HepG2 (cell line): ENCODE data around the gene KAZALD1. TPM values are rescaled to one million over a fixed set of nuclear protein-coding genes. Genes with fewer than 3 reads are reported as not detected.
A peak's percentile ranks its signal among the peaks of the same experiment; 100 is the strongest.

Source experiments
- ATAD3A ChIP-seq: sonication (generic); formaldehyde crosslinking; IDR thresholded peaks from 2 replicates; pipeline ENCODE4 v1.4.0; 2020; ENCODE audit warnings: missing genetic modification reagents
- CEBPB ChIP-seq: IDR thresholded peaks from 2 replicates; pipeline ENCODE4 v1.6.1; 2011; ENCODE audit warnings: low read depth, low read length, improper control_type of control experiment, borderline replicate concordance
- KAT8 ChIP-seq: IDR thresholded peaks from 2 replicates; pipeline ENCODE4 v1.6.1; 2016; ENCODE audit warnings: missing genetic modification reagents, missing compliant biosample characterization
- MAF1 ChIP-seq: sonication (generic); formaldehyde crosslinking; IDR thresholded peaks from 2 replicates; pipeline ENCODE4 v1.5.0; 2020; ENCODE audit warnings: missing genetic modification reagents, borderline replicate concordance
- NAIF1 ChIP-seq: sonication (generic); formaldehyde crosslinking; IDR thresholded peaks from 2 replicates; pipeline ENCODE4 v1.5.0; 2020; ENCODE audit warnings: mild to moderate bottlenecking, missing genetic modification reagents, borderline replicate concordance
- NFYC ChIP-seq: IDR thresholded peaks from 2 replicates; pipeline ENCODE4 v1.6.1; 2016; ENCODE audit warnings: missing genetic modification reagents, missing compliant biosample characterization
- NR2F1 ChIP-seq, 2 experiments: fragments of 450-650 bp in 1 of 2; formaldehyde crosslinking in 1 of 2; IDR thresholded peaks; 2 replicates each; pipeline versions ENCODE4 v1.5.0 to v1.6.1; 2016 to 2020; ENCODE audit warnings: mild to moderate bottlenecking in 1 of 2, missing compliant biosample characterization in 1 of 2, missing genetic modification reagents in 1 of 2, moderate library complexity in 1 of 2
- PLRG1 ChIP-seq: fragments of 450-650 bp; conservative IDR thresholded peaks from 2 replicates; pipeline ENCODE4 v1.6.1; 2016
- RBFOX2 ChIP-seq: fragments of 200-400 bp; formaldehyde crosslinking; IDR thresholded peaks from 2 replicates; pipeline ENCODE4 v1.6.1; 2017; ENCODE audit warnings: low read depth, mild to moderate bottlenecking, low read length
- SP5 ChIP-seq: IDR thresholded peaks from 2 replicates; pipeline ENCODE4 v1.6.1; 2016; ENCODE audit warnings: low read depth, borderline replicate concordance
- SRF ChIP-seq: IDR thresholded peaks from 2 replicates; pipeline ENCODE4 v1.6.1; 2011; ENCODE audit warnings: mild to moderate bottlenecking, low read depth, low read length, moderate library complexity
- ZBTB1 ChIP-seq: sonication (generic); formaldehyde crosslinking; IDR thresholded peaks from 2 replicates; pipeline ENCODE4 v1.4.0; 2020; ENCODE audit warnings: missing genetic modification reagents, borderline replicate concordance
- ZBTB14 ChIP-seq: sonication (generic); formaldehyde crosslinking; IDR thresholded peaks from 2 replicates; pipeline ENCODE4 v1.4.0; 2020; ENCODE audit warnings: missing genetic modification reagents
- ZBTB39 ChIP-seq: sonication (generic); formaldehyde crosslinking; IDR thresholded peaks from 2 replicates; pipeline ENCODE4 v1.5.0; 2020; ENCODE audit warnings: missing genetic modification reagents
- ZNF20 ChIP-seq: sonication (generic); formaldehyde crosslinking; IDR thresholded peaks from 2 replicates; pipeline ENCODE4 v1.4.0; 2020; ENCODE audit warnings: mild to moderate bottlenecking, moderate library complexity, missing genetic modification reagents
- ZNF225 ChIP-seq: sonication (generic); formaldehyde crosslinking; IDR thresholded peaks from 2 replicates; pipeline ENCODE4 v1.4.0; 2020; ENCODE audit warnings: mild to moderate bottlenecking, missing genetic modification reagents
- ZNF337 ChIP-seq: sonication (generic); formaldehyde crosslinking; IDR thresholded peaks from 2 replicates; pipeline ENCODE4 v1.5.1; 2020; ENCODE audit warnings: missing genetic modification reagents, low read depth, mild to moderate bottlenecking, borderline replicate concordance
- ZNF350 ChIP-seq: sonication (generic); formaldehyde crosslinking; IDR thresholded peaks from 2 replicates; pipeline ENCODE4 v1.4.0; 2020; ENCODE audit warnings: mild to moderate bottlenecking, low read depth, missing genetic modification reagents, borderline replicate concordance
- ZNF430 ChIP-seq: sonication (generic); formaldehyde crosslinking; IDR thresholded peaks from 2 replicates; pipeline ENCODE4 v1.9.0; 2021; ENCODE audit warnings: mild to moderate bottlenecking, missing genetic modification reagents
- ZNF569 ChIP-seq: sonication (generic); formaldehyde crosslinking; IDR thresholded peaks from 2 replicates; pipeline ENCODE4 v1.5.0; 2020; ENCODE audit warnings: mild to moderate bottlenecking, missing genetic modification reagents, moderate library complexity, borderline replicate concordance
- ZNF7 ChIP-seq: IDR thresholded peaks from 2 replicates; pipeline ENCODE4 v1.6.1; 2016; ENCODE audit warnings: missing biosample characterization, missing genetic modification reagents
- ZNF703 ChIP-seq: sonication (generic); formaldehyde crosslinking; IDR thresholded peaks from 2 replicates; pipeline ENCODE4 v1.5.1; 2020; ENCODE audit warnings: missing genetic modification reagents, mild to moderate bottlenecking, moderate library complexity, borderline replicate concordance
- polyA plus RNA-seq, 8 experiments: library from polyadenylated mRNA; depleted of rRNA in 3 of 8; stranded (reverse) in 7 of 8; unstranded in 1 of 8; fragments of >200 nt; fragmentation: Illumina TruSeq in 4 of 8; extraction: Trizol in 4 of 8; gene quantifications; 2 replicates each; pipeline versions ENCODE4 v1.2.1 to v1.2.3, GENCODE V29; 2011 to 2016; ENCODE audit warnings: low read depth in 4 of 8, missing spikeins in 1 of 8, mixed read lengths in 1 of 8; ENCODE audit not compliant: insufficient read depth in 1 of 8
- total RNA-seq, 5 experiments: library from RNA; depleted of rRNA; stranded (reverse); fragments of >200 nt; fragmentation: Illumina TruSeq; extraction: Trizol; gene quantifications; 2 replicates each; pipeline ENCODE4 v1.2.3, GENCODE V29; 2016; ENCODE audit warnings: low read depth in 1 of 5
- TF ChIP-seq, protein P1 (sequence below): sonication (generic); formaldehyde crosslinking; IDR thresholded peaks from 2 replicates; pipeline ENCODE4 v1.5.1; 2020; ENCODE audit warnings: mild to moderate bottlenecking, missing genetic modification reagents, borderline replicate concordance
- TF ChIP-seq, protein P2 (sequence below): sonication (generic); formaldehyde crosslinking; conservative IDR thresholded peaks from 2 replicates; pipeline ENCODE4 v1.8.0; 2022; ENCODE audit warnings: mild to moderate bottlenecking, moderate library complexity, missing genetic modification reagents

KAZALD1 gene
- total and polyA plus RNA-seq, 2 of the 13 experiments (the other 11 are each of a cell fraction or from before 2014, with no cell fraction given), result 16.7 to 27.7 TPM

GRCh38 chr10:101060951-101061623, 702 bp upstream of the KAZALD1 start (continued):
- TF ChIP-seq, protein P1, sequence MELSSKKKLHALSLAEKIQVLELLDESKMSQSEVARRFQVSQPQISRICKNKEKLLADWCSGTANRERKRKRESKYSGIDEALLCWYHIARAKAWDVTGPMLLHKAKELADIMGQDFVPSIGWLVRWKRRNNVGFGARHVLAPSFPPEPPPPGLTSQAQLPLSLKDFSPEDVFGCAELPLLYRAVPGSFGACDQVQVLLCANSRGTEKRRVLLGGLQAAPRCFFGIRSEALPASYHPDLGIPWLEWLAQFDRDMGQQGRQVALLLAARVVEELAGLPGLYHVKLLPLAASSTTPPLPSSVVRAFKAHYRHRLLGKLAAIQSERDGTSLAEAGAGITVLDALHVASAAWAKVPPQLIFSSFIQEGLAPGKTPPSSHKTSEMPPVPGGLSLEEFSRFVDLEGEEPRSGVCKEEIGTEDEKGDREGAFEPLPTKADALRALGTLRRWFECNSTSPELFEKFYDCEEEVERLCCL (CRISPR knock-in tag), result no peak
- TF ChIP-seq KAT8 (CRISPR knock-in tag), result peak; percentile 70; the same call in 1 of the 2 replicates
- no peak for TF ChIP-seq ZBTB1
- peak; percentile 95 for TF ChIP-seq NAIF1
- no peak for TF ChIP-seq ZNF7 (CRISPR knock-in tag)
- peak; percentile 88 for TF ChIP-seq SP5 (CRISPR knock-in tag)
- TF ChIP-seq ZNF350 (CRISPR knock-in tag), result no peak
- no peak for TF ChIP-seq MAF1 (CRISPR knock-in tag)
- TF ChIP-seq ZNF337, result no peak
- no peak for TF ChIP-seq NFYC (CRISPR knock-in tag)
- TF ChIP-seq ZBTB39, result no peak; the same call in 1 of the 2 replicates
- 0 out of 2 replicates have a peak, but pooled peaks have one; percentile 70 for TF ChIP-seq ZNF703
- no peak for TF ChIP-seq SRF
- TF ChIP-seq ZNF225 (CRISPR knock-in tag), result no peak
- TF ChIP-seq ZNF430, result 0 out of 2 replicates have a peak, but pooled peaks have one; percentile 77
- TF ChIP-seq ATAD3A, result no peak
- TF ChIP-seq, protein P2, sequence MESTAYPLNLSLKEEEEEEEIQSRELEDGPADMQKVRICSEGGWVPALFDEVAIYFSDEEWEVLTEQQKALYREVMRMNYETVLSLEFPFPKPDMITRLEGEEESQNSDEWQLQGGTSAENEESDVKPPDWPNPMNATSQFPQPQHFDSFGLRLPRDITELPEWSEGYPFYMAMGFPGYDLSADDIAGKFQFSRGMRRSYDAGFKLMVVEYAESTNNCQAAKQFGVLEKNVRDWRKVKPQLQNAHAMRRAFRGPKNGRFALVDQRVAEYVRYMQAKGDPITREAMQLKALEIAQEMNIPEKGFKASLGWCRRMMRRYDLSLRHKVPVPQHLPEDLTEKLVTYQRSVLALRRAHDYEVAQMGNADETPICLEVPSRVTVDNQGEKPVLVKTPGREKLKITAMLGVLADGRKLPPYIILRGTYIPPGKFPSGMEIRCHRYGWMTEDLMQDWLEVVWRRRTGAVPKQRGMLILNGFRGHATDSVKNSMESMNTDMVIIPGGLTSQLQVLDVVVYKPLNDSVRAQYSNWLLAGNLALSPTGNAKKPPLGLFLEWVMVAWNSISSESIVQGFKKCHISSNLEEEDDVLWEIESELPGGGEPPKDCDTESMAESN (CRISPR knock-in tag), result peak; percentile 60; the same call in 1 of the 2 replicates
- TF ChIP-seq CEBPB, result no peak
- no peak for TF ChIP-seq ZNF569 (CRISPR knock-in tag)
- no peak for TF ChIP-seq PLRG1
- TF ChIP-seq NR2F1 (CRISPR knock-in tag; IDR thresholded peaks at IDR 0.05), result no peak; a peak in 1 of 4 replicates
- TF ChIP-seq ZNF20 (CRISPR knock-in tag), result no peak
- TF ChIP-seq RBFOX2, result peak; percentile 100
- 0 out of 2 replicates have a peak, but pooled peaks have one; percentile 18 for TF ChIP-seq ZBTB14 (CRISPR knock-in tag)
